ENCODE measurements around the gene ASPG.

GRCh38 chr14:104126753-104127152, 41.3 kb downstream of the ASPG start:
- TF ChIP-seq POLR2AphosphoS5 (IDR thresholded peaks at IDR 0.05) (no peak), EP300 (IDR thresholded peaks at IDR 0.05) (no peak), CTCF (IDR thresholded peaks at IDR 0.05) (no peak), POLR2A (IDR thresholded peaks at IDR 0.05) (no peak)

Measured in upper lobe of left lung (tissue), 4 donors.